WTC11 (cell line): Measurements from ENCODE around the gene VWA8.

Experiments
- CREM ChIP-seq: sonication (generic); formaldehyde crosslinking; IDR thresholded peaks from 2 replicates; pipeline ENCODE4 v1.8.1; 2022; ENCODE audit warnings: mild to moderate bottlenecking, missing genetic modification reagents, moderate library complexity
- CTCF ChIP-seq: fragments of 200-600 bp; IDR thresholded peaks from 2 replicates; pipeline ENCODE4 v1.8.0; 2022; ENCODE audit warnings: antibody characterized with exemption
- E2F1 ChIP-seq: sonication (generic); formaldehyde crosslinking; IDR thresholded peaks from 2 replicates; pipeline ENCODE4 v1.8.0; 2022; ENCODE audit warnings: mild to moderate bottlenecking, missing genetic modification reagents
- E2F4 ChIP-seq: sonication (generic); formaldehyde crosslinking; IDR thresholded peaks from 2 replicates; pipeline ENCODE4 v1.8.1; 2022; ENCODE audit warnings: low read depth, mild to moderate bottlenecking, moderate library complexity, missing genetic modification reagents, borderline replicate concordance
- FOXP4 ChIP-seq: sonication (generic); formaldehyde crosslinking; IDR thresholded peaks from 2 replicates; pipeline ENCODE4 v1.8.0; 2022; ENCODE audit warnings: mild to moderate bottlenecking, missing genetic modification reagents
- HMGXB4 ChIP-seq: sonication (generic); formaldehyde crosslinking; IDR thresholded peaks from 2 replicates; pipeline ENCODE4 v1.8.1; 2023; ENCODE audit warnings: mild to moderate bottlenecking, moderate library complexity, missing genetic modification reagents
- JUN ChIP-seq: sonication (generic); formaldehyde crosslinking; IDR thresholded peaks from 2 replicates; pipeline ENCODE4 v1.8.0; 2023; ENCODE audit warnings: mild to moderate bottlenecking, missing genetic modification reagents
- SMAD3 ChIP-seq: sonication (generic); formaldehyde crosslinking; IDR thresholded peaks from 2 replicates; pipeline ENCODE4 v1.8.0; 2022; ENCODE audit warnings: missing genetic modification reagents, mild to moderate bottlenecking, borderline replicate concordance
- TCF7 ChIP-seq: sonication (generic); formaldehyde crosslinking; IDR thresholded peaks from 2 replicates; pipeline ENCODE4 v1.8.0; 2022; ENCODE audit warnings: mild to moderate bottlenecking, low read depth, missing genetic modification reagents, moderate library complexity
- TEAD1 ChIP-seq: sonication (generic); formaldehyde crosslinking; IDR thresholded peaks from 2 replicates; pipeline ENCODE4 v1.8.0; 2022; ENCODE audit warnings: mild to moderate bottlenecking, missing genetic modification reagents
- USF1 ChIP-seq: sonication (generic); formaldehyde crosslinking; IDR thresholded peaks from 2 replicates; pipeline ENCODE4 v1.8.0; 2022; ENCODE audit warnings: mild to moderate bottlenecking, missing genetic modification reagents
- ZBTB21 ChIP-seq: sonication (generic); formaldehyde crosslinking; IDR thresholded peaks from 2 replicates; pipeline ENCODE4 v1.8.1; 2023; ENCODE audit warnings: mild to moderate bottlenecking, missing genetic modification reagents, borderline replicate concordance
- ZNF121 ChIP-seq: sonication (generic); formaldehyde crosslinking; IDR thresholded peaks from 2 replicates; pipeline ENCODE4 v1.8.0; 2023; ENCODE audit warnings: missing genetic modification reagents
- ZNF423 ChIP-seq: fragments of 250-450 bp; sonication (Bioruptor Pico); IDR thresholded peaks from 2 replicates; pipeline ENCODE4 v2.1.2; 2022; ENCODE audit warnings: mild to moderate bottlenecking, moderate library complexity

GRCh38 chr13:41651413-41652058 lies 309.4 kb downstream of the VWA8 start:
- TF ChIP-seq CTCF, result no peak
- no peak for TF ChIP-seq E2F4 (CRISPR knock-in tag)
- no peak for TF ChIP-seq HMGXB4
- TF ChIP-seq TCF7 (CRISPR knock-in tag), result no peak
- TF ChIP-seq USF1 (CRISPR knock-in tag), result no peak
- TF ChIP-seq JUN (CRISPR knock-in tag), result no peak
- no peak for TF ChIP-seq CREM (CRISPR knock-in tag)
- TF ChIP-seq ZNF423, result no peak
- TF ChIP-seq FOXP4 (CRISPR knock-in tag), result no peak
- TF ChIP-seq ZBTB21 (CRISPR knock-in tag), result no peak
- no peak for TF ChIP-seq E2F1
- TF ChIP-seq ZNF121 (CRISPR knock-in tag), result no peak
- TF ChIP-seq TEAD1 (CRISPR knock-in tag), result no peak
- TF ChIP-seq SMAD3 (CRISPR knock-in tag), result no peak
